K562 (cell line): Measurements from ENCODE around the gene SOAT2. TPM values are rescaled to one million over a fixed set of nuclear protein-coding genes. Genes with fewer than 3 reads are reported as not detected.

Source experiments
- ATAC-seq: fragments of 200-7000 bp; cut with Tn5 transposase; 3 replicates; pipeline ENCODE4 v1.9.1; 2020; ENCODE audit warnings: moderate library complexity
- BruUV-seq: library from RNA; stranded (reverse); fragments of 400-500 nt; replicated peaks from 2 replicates; lab custom pipeline; 2021; lab: Mats Ljungman, UMichigan
- CTCF ChIA-PET: fragments of 300-600 bp; formaldehyde crosslinking; extraction: SDS; loops from one replicate; lab custom pipeline; 2021; ENCODE audit warnings: low intra/inter-chr PET ratio; lab: Yijun Ruan, JAX
- POLR2A ChIA-PET: fragments of 300-600, 350-650 bp; sonication (Branson Sonifier 250); formaldehyde crosslinking; extraction: SDS; loops from one replicate; lab custom pipeline; 2021; ENCODE audit warnings: antibody characterized with exemption, inconsistent platforms; lab: Yijun Ruan, JAX
- DNase-seq, 4 experiments: peaks; one replicate each; pipeline versions ENCODE4 v3.0.0 to v3.0.0-alpha.2; 2011 to 2018; ENCODE audit warnings: low spot score in 3 of 4, mixed read lengths in 3 of 4; ENCODE audit errors: extremely low read depth in 1 of 4
- FAIRE-seq: peaks from 2 replicates; lab custom pipeline; 2011; peaks lifted over from hg19 to GRCh38; lab: Jason Lieb, UNC
- H2AFZ ChIP-seq: 2 replicates; pipeline ENCODE4 v1.6.0; 2011; ENCODE audit warnings: low read depth, low read length, control low read depth, inconsistent platforms
- H3K27ac ChIP-seq: fragments of 200-600 bp; 3 replicates; pipeline ENCODE4 v1.8.0; 2011; ENCODE audit warnings: low read depth, mild to moderate bottlenecking, control low read depth, inconsistent platforms, low read length, moderate library complexity, mixed read lengths; ENCODE audit errors: extremely low read depth
- H3K27me3 ChIP-seq, 2 experiments: fragments of 300-600 bp in 1 of 2; 2 replicates in 1 of 2; 3 replicates in 1 of 2; pipeline versions ENCODE4 v1.6.0 to v1.8.0; 2011; ENCODE audit warnings: inconsistent platforms in 2 of 2, low read length in 2 of 2, mild to moderate bottlenecking in 1 of 2, mixed read lengths in 1 of 2, moderate library complexity in 1 of 2; ENCODE audit not compliant: control insufficient read depth in 2 of 2, insufficient read depth in 2 of 2
- H3K36me3 ChIP-seq: fragments of 300-600 bp; 3 replicates; pipeline ENCODE4 v1.8.0; 2011; ENCODE audit warnings: mild to moderate bottlenecking, low read length, inconsistent platforms; ENCODE audit not compliant: control insufficient read depth, insufficient read depth
- H3K4me1 ChIP-seq, 2 experiments: fragments of 200-600 bp in 1 of 2; replicated peaks in 1 of 2; 2 replicates in 1 of 2; 3 replicates in 1 of 2; pipeline versions ENCODE4 v1.5.1 to v1.8.0; 2011; ENCODE audit warnings: inconsistent platforms in 2 of 2, low read length in 2 of 2, mild to moderate bottlenecking in 1 of 2, mixed read lengths in 1 of 2, moderate library complexity in 1 of 2; ENCODE audit not compliant: control insufficient read depth in 2 of 2, insufficient read depth in 2 of 2
- H3K4me2 ChIP-seq: 2 replicates; pipeline ENCODE4 v1.6.1; 2011; ENCODE audit warnings: low read length, control low read depth, inconsistent platforms, mixed read lengths; ENCODE audit not compliant: insufficient read depth
- H3K4me3 ChIP-seq: fragments of 200-600 bp; sonication (generic), shearing (Covaris generic); 2 replicates; pipeline ENCODE4 v1.5.1; 2016; ENCODE audit warnings: control low read depth, inconsistent platforms
- H3K79me2 ChIP-seq: fragments of 200-600 bp; 3 replicates; pipeline ENCODE4 v1.8.0; 2011; ENCODE audit warnings: low read length, inconsistent platforms; ENCODE audit not compliant: control insufficient read depth, insufficient read depth
- H3K9ac ChIP-seq, 2 experiments: 2 replicates each; pipeline versions ENCODE4 v1.6.0 to v1.6.1; 2011; ENCODE audit warnings: low read depth in 2 of 2, low read length in 2 of 2, control low read depth in 1 of 2, inconsistent platforms in 1 of 2, mild to moderate bottlenecking in 1 of 2, mixed read lengths in 1 of 2; ENCODE audit not compliant: insufficient read depth in 1 of 2
- H3K9me1 ChIP-seq: one replicate; pipeline ENCODE4 v1.6.0; 2011; ENCODE audit warnings: inconsistent platforms, mild to moderate bottlenecking, low read length, moderate library complexity; ENCODE audit not compliant: control insufficient read depth, insufficient read depth
- H3K9me3 ChIP-seq: replicated peaks from 2 replicates; pipeline ENCODE4 v1.5.1; 2011; ENCODE audit warnings: low read depth, low read length, inconsistent platforms; ENCODE audit not compliant: control insufficient read depth, insufficient read depth
- H4K20me1 ChIP-seq: replicated peaks from 2 replicates; pipeline ENCODE4 v1.6.1; 2011; ENCODE audit warnings: low read length, inconsistent platforms, mixed read lengths; ENCODE audit not compliant: control insufficient read depth, insufficient read depth
- HBP1 ChIP-seq: fragments of 450-650 bp; formaldehyde crosslinking; IDR thresholded peaks from 2 replicates; pipeline ENCODE4 v1.4.0; 2022; ENCODE audit warnings: missing genetic modification characterization
- MBD2 ChIP-seq: sonication (generic); IDR thresholded peaks from 2 replicates; pipeline ENCODE4 v1.6.1; 2016; ENCODE audit warnings: low read depth, borderline replicate concordance
- MLLT1 ChIP-seq, 2 experiments: fragments of 450-650 bp; IDR thresholded peaks; 2 replicates each; pipeline ENCODE4 v1.6.1; 2016
- ZNF583 ChIP-seq: fragments of 250-450 bp; sonication (Bioruptor Pico); IDR thresholded peaks from 2 replicates; pipeline ENCODE4 v1.4.0; 2020
- ZNF76 ChIP-seq: fragments of 250-450 bp; sonication (Bioruptor Pico); IDR thresholded peaks from 2 replicates; pipeline ENCODE4 v1.4.0; 2020; ENCODE audit warnings: mild to moderate bottlenecking, moderate library complexity, borderline replicate concordance
- ZNF830 ChIP-seq: fragments of 250-450 bp; sonication (Bioruptor Pico); IDR thresholded peaks from 2 replicates; pipeline ENCODE4 v1.5.0; 2021; ENCODE audit warnings: mild to moderate bottlenecking
- WGBS: fragments of 100-300 bp; shearing (Covaris generic); methylation state at CpG from one replicate; pipeline ENCODE4 v1.1.6; 2016; ENCODE audit warnings: low coverage, mixed read lengths; ENCODE audit not compliant: insufficient coverage; ENCODE audit errors: missing lambda C conversion rate; 5-methylcytosine and 5-hydroxymethylcytosine counted together
- in situ Hi-C: fragments of 300-500 bp; cut with MboI; formaldehyde crosslinking; loops from 4 replicates; pipeline ENCODE4 v1.15.0; 2018; ENCODE audit warnings: inconsistent platforms, mixed read lengths
- intact Hi-C: fragments of 100-400 bp; cut with micrococcal nuclease; formaldehyde crosslinking; loops from 2 replicates; pipeline ENCODE4 v1.14.2; 2022
- polyA plus RNA-seq, 8 experiments: library from polyadenylated mRNA; depleted of rRNA in 4 of 8; stranded (reverse) in 5 of 8; unstranded in 3 of 8; fragments of >200 nt; fragmentation: Nextera tagmentation in 2 of 8; fragmentation: Illumina TruSeq in 1 of 8; extraction: Ambion mirVana in 2 of 8; extraction: Trizol in 1 of 8; gene quantifications; 2 replicates each; pipeline versions ENCODE4 v1.2.1 to v1.2.3, GENCODE V29; 2011 to 2014; ENCODE audit warnings: inconsistent platforms in 1 of 8, missing spikeins in 1 of 8
- total RNA-seq, 7 experiments: library from RNA; depleted of rRNA in 6 of 7; stranded (reverse); fragments of >200 nt in 6 of 7; fragmentation: Illumina TruSeq in 2 of 7; extraction: Trizol in 2 of 7; gene quantifications; 2 replicates each; pipeline versions ENCODE4 v1.2.1 to v1.2.3, GENCODE V29; 2011 to 2021; ENCODE audit warnings: low replicate concordance in 1 of 7

Gene SOAT2
- total and polyA plus RNA-seq, 9 of the 15 experiments (the other 6 are each of a cell fraction or from before 2014, with no cell fraction given), result 0.04 TPM; not detected in 8

GRCh38 chr12:53145383-53146260, 42.3 kb downstream of the SOAT2 start:
- Histone ChIP-seq H3K36me3 (no peaks in the 10 kb centered on the region), H3K79me2 (no peaks in the 10 kb centered on the region), H3K27me3 (no peaks in the 10 kb centered on the region), H3K9ac (peak overlapping the region in 1 of 2 experiments; percentile 42; a peak in 1 of 4 replicates), H3K27ac (no peak overlapping the region), H4K20me1 (no peaks in the 10 kb centered on the region), H3K9me1 (no peaks in the 10 kb centered on the region), H3K4me1 (peaks cover 6 to 9% of the 10 kb centered on the region in 2 experiments; a peak in 3 of 5 replicates), H3K4me2 (no peak overlapping the region), H3K4me3 (no peak overlapping the region), H2AFZ (no peak overlapping the region), H3K9me3 (peaks cover 5% of the 10 kb centered on the region)
- in situ Hi-C loops, result no loop called here
- WGBS, result 49% methylated on average over 5 of the region's 5 CpGs
- BruUV-seq, result no TSS peak
- CTCF ChIA-PET, result no interaction called here
- ATAC-seq (no peak), FAIRE-seq (no peak), DNase-seq (no peak)
- POLR2A ChIA-PET, result interaction anchor here (0.6 to 1.1 kb wide), 4 partner anchors 14 to 598 kb away, joined by 3 to 4 read pairs (median 4); no protein-coding TSS in a partner anchor
- intact Hi-C loops, result no loop called here
- TF ChIP-seq ZNF76, result no peak
- TF ChIP-seq MLLT1 (IDR thresholded peaks at IDR 0.05), result no peak
- no peak for TF ChIP-seq ZNF830
- TF ChIP-seq MBD2, result no peak
- no peak for TF ChIP-seq ZNF583 (CRISPR knock-in tag)
- no peak for TF ChIP-seq HBP1 (CRISPR knock-in tag)
